ENCODE data around the gene PLCG1. TPM values are rescaled to one million over a fixed set of nuclear protein-coding genes. Genes with fewer than 3 reads are reported as not detected.
"Not testable (repeated sequence)": the region's sequence is repeated elsewhere in the genome, so short reads cannot be mapped to it uniquely, and the experiment has no call there.

PLCG1 gene
- total RNA-seq, 1 experiment from 2014 or later = 63.2 TPM

- DNase-seq (ENCODE audit: low spot score) = no peak
Observed at GRCh38 chr20:41124451-41125094, 12.8 kb upstream of the PLCG1 start.

GRCh38 chr20:41125530-41126457 is 11.5 kb upstream of the PLCG1 start:
- DNase-seq (ENCODE audit: low spot score) = no peak

GRCh38 chr20:41126719-41127118 is 10.6 kb upstream of the PLCG1 start:
- no peak for DNase-seq (ENCODE audit: low spot score)

- DNase-seq (ENCODE audit: low spot score) = not testable (repeated sequence)
Observed at GRCh38 chr20:41128317-41128716, 9.0 kb upstream of the PLCG1 start.

GRCh38 chr20:41131594-41132387 is 5.6 kb upstream of the PLCG1 start:
- DNase-seq (ENCODE audit: low spot score) = no peak

- DNase-seq (ENCODE audit: low spot score) = not testable (repeated sequence)
Observed at GRCh38 chr20:41132388-41132775, 5.0 kb upstream of the PLCG1 start.

GRCh38 chr20:41133709-41134361 is 3.5 kb upstream of the PLCG1 start:
- DNase-seq (ENCODE audit: low spot score) = no peak

- DNase-seq (ENCODE audit: low spot score) = no peak
Observed at GRCh38 chr20:41134362-41135186, 2.8 kb upstream of the PLCG1 start.

- peak; percentile 85 for DNase-seq (ENCODE audit: low spot score)
Observed at GRCh38 chr20:41135187-41135887, 2.0 kb upstream of the PLCG1 start.

- no peak for DNase-seq (ENCODE audit: low spot score)
Observed at GRCh38 chr20:41135888-41136679, 1.3 kb upstream of the PLCG1 start.

GRCh38 chr20:41137614-41138474 is 501 bp downstream of the PLCG1 start:
- DNase-seq (ENCODE audit: low spot score) = peak; percentile 32

- DNase-seq (ENCODE audit: low spot score) = no peak
Observed at GRCh38 chr20:41138475-41139226, 1.3 kb downstream of the PLCG1 start.

GRCh38 chr20:41139227-41140093 is 2.1 kb downstream of the PLCG1 start:
- no peak for DNase-seq (ENCODE audit: low spot score)

- DNase-seq (ENCODE audit: low spot score) = no peak
Observed at GRCh38 chr20:41140226-41141133, 3.1 kb downstream of the PLCG1 start.

- DNase-seq (ENCODE audit: low spot score) = no peak
Observed at GRCh38 chr20:41141153-41141815, 3.9 kb downstream of the PLCG1 start.

All from HT-29 (cell line).